Sigmoid colon (tissue), 3 donors: ENCODE data around the gene GDF3.

ENCODE experiments used
- POLR2A ChIP-seq, 2 donors: fragments of 450-650 bp; IDR thresholded peaks; one replicate each; pipeline ENCODE4 v1.6.1; 2016; ENCODE audit warnings: antibody characterized with exemption in 2 of 2, mild to moderate bottlenecking in 2 of 2, moderate library complexity in 2 of 2
- TF ChIP-seq, protein P1 (sequence below), 4 experiments: fragments of 450-650 bp in 3 of 4; fragments of 200-600 bp in 1 of 4; IDR thresholded peaks; one replicate each; pipeline ENCODE4 v1.5.1; 2016 to 2019; ENCODE audit warnings: antibody characterized with exemption in 4 of 4, mild to moderate bottlenecking in 3 of 4, moderate library complexity in 2 of 4

DNA sequence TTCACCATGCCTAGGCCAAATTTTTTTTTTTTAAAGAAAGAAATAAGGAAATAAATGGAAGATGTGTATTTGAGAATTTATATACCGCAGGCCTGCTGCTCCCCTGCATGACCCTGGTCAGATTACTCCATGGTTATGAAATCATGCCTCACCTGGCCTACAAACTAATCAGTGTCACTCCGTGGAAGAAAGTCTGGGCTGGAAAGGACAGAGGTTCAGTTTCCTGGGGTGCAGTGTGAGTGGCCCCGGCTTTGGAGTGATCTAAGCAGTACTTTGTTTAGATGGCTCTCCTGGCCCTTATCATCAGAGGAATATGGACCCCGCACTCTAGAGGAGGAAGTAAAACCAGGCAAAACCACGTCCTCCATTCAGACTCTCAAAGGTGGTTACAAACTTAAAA, 39.5 kb downstream of the GDF3 start:
- no peak for TF ChIP-seq POLR2A (IDR thresholded peaks at IDR 0.05)
- TF ChIP-seq, protein P1, sequence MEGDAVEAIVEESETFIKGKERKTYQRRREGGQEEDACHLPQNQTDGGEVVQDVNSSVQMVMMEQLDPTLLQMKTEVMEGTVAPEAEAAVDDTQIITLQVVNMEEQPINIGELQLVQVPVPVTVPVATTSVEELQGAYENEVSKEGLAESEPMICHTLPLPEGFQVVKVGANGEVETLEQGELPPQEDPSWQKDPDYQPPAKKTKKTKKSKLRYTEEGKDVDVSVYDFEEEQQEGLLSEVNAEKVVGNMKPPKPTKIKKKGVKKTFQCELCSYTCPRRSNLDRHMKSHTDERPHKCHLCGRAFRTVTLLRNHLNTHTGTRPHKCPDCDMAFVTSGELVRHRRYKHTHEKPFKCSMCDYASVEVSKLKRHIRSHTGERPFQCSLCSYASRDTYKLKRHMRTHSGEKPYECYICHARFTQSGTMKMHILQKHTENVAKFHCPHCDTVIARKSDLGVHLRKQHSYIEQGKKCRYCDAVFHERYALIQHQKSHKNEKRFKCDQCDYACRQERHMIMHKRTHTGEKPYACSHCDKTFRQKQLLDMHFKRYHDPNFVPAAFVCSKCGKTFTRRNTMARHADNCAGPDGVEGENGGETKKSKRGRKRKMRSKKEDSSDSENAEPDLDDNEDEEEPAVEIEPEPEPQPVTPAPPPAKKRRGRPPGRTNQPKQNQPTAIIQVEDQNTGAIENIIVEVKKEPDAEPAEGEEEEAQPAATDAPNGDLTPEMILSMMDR (IDR thresholded peaks at IDR 0.05), result no peak
